Mammary epithelial cell (primary cell): ENCODE data around the gene UBE3C.

Experiments used
- CTCF ChIP-seq, 2 donors: IDR thresholded peaks in 1 of 2; conservative IDR thresholded peaks in 1 of 2; 2 replicates each; pipeline ENCODE4 v1.5.1; 2011 to 2012; ENCODE audit warnings: inconsistent platforms in 2 of 2, low read length in 2 of 2, mild to moderate bottlenecking in 2 of 2, control low read depth in 1 of 2, low read depth in 1 of 2; ENCODE audit not compliant: insufficient read depth in 1 of 2; ENCODE audit errors: extremely low read depth in 1 of 2
- EZH2 ChIP-seq: IDR thresholded peaks from 2 replicates; pipeline ENCODE4 v1.6.1; 2012; ENCODE audit warnings: low read length, inconsistent platforms, borderline replicate concordance

GRCh38 chr7:157117796-157118195 lies 20.9 kb upstream of the UBE3C start:
- no peak for TF ChIP-seq CTCF (conservative IDR thresholded peaks at IDR 0.05 in 1 of 2, IDR thresholded peaks at IDR 0.05 in 1 of 2; ENCODE audit: extremely low read depth in 1 of 2, insufficient read depth in 1 of 2, low read depth in 1 of 2, low read length in 2 of 2)
- TF ChIP-seq EZH2: no peak
